NCI-H345 treated with DMSO at 0.1 percent for 48 hours (cell line): Measurements from ENCODE around the gene CHST12.

ENCODE experiments used
- DNase-seq: peaks from one replicate; lab custom pipeline; 2025; ENCODE audit not compliant: unreplicated experiment; lab: John Stamatoyannopoulos, UW

The CHST12 gene

GRCh38 chr7:2497500-2498336, 94.3 kb downstream of the CHST12 start:
- no peak for DNase-seq
